Testis (tissue), 5 donors: ENCODE data around the gene MLH3. TPM values are rescaled to one million over a fixed set of nuclear protein-coding genes. Genes with fewer than 3 reads are reported as not detected.

Source experiments
- DNase-seq: peaks from one replicate; pipeline ENCODE4 v3.0.0-alpha.2; 2019
- H3K27ac ChIP-seq, 2 donors: fragments of 200-600 bp; sonication (generic); one replicate each; pipeline ENCODE4 v1.5.1; 2019
- H3K27me3 ChIP-seq: fragments of 200-600 bp; sonication (generic); one replicate; pipeline ENCODE4 v1.5.1; 2019
- H3K36me3 ChIP-seq: fragments of 200-600 bp; sonication (generic); one replicate; pipeline ENCODE4 v1.5.1; 2017; ENCODE audit warnings: low read depth; ENCODE audit errors: missing control alignments
- H3K4me1 ChIP-seq: fragments of 200-600 bp; sonication (generic); one replicate; pipeline ENCODE4 v1.5.1; 2019
- H3K4me3 ChIP-seq, 2 donors: fragments of 200-600 bp; sonication (generic); one replicate each; pipeline ENCODE4 v1.5.1; 2017 to 2019
- H3K9me3 ChIP-seq: fragments of 200-600 bp; sonication (generic); one replicate; pipeline ENCODE4 v1.5.1; 2017
- POLR2A ChIP-seq: fragments of 450-650 bp; IDR thresholded peaks from one replicate; pipeline ENCODE4 v1.6.1; 2017; ENCODE audit warnings: antibody characterized with exemption, mild to moderate bottlenecking, moderate library complexity
- WGBS, 2 donors: methylation state at CpG; one replicate each; pipeline ENCODE4 v1.1.5; 2018; 5-methylcytosine and 5-hydroxymethylcytosine counted together
- intact Hi-C: fragments of 100-400 bp; cut with DNase I; formaldehyde crosslinking; loops from one replicate; pipeline ENCODE4 v1.15.1; 2023; ENCODE audit warnings: low total_unique reads
- long read RNA-seq, 2 donors: transcript quantifications; one replicate each; lab custom pipeline, GENCODE V29; 2026
- polyA plus RNA-seq: library from polyadenylated mRNA; stranded (reverse); fragments of 350-450 nt; fragmentation: Illumina TruSeq; extraction: RNeasy Lipid Tissue Mini Kit (QIAGEN cat#74804); gene quantifications from one replicate; pipeline ENCODE4 v1.2.3, GENCODE V29; 2014; ENCODE audit warnings: low read depth, low replicate concordance; ENCODE audit not compliant: insufficient read depth
- total RNA-seq, 2 donors: library from RNA; depleted of rRNA; stranded (reverse); fragments of >200 nt; gene quantifications; one replicate each; pipeline ENCODE4 v1.2.3, GENCODE V29; 2016
- TF ChIP-seq, protein P1 (sequence below), 3 experiments: fragments of 450-650 bp in 2 of 3; fragments of 200-600 bp in 1 of 3; sonication (generic) in 1 of 3; IDR thresholded peaks; one replicate each; pipeline ENCODE4 v1.5.1; 2016 to 2019; ENCODE audit warnings: antibody characterized with exemption in 3 of 3, mild to moderate bottlenecking in 2 of 3, moderate library complexity in 1 of 3

The MLH3 gene
- total RNA-seq, result 10 to 100 TPM; 31.8 to 36.2 TPM
- 21.5 TPM for polyA plus RNA-seq
- long read RNA-seq, donor 1, full-length matches to known transcripts, result 3 of 3 reads
- long read RNA-seq, donor 1, partial matches to known transcripts, result 0 of 3 reads
- long read RNA-seq, donor 1, other reads (novel, unspliced or antisense), result 0 of 3 reads
- long read RNA-seq, donor 2, partial matches to known transcripts, result 0 of 1 reads
- long read RNA-seq, donor 2, other reads (novel, unspliced or antisense), result 0 of 1 reads

DNA sequence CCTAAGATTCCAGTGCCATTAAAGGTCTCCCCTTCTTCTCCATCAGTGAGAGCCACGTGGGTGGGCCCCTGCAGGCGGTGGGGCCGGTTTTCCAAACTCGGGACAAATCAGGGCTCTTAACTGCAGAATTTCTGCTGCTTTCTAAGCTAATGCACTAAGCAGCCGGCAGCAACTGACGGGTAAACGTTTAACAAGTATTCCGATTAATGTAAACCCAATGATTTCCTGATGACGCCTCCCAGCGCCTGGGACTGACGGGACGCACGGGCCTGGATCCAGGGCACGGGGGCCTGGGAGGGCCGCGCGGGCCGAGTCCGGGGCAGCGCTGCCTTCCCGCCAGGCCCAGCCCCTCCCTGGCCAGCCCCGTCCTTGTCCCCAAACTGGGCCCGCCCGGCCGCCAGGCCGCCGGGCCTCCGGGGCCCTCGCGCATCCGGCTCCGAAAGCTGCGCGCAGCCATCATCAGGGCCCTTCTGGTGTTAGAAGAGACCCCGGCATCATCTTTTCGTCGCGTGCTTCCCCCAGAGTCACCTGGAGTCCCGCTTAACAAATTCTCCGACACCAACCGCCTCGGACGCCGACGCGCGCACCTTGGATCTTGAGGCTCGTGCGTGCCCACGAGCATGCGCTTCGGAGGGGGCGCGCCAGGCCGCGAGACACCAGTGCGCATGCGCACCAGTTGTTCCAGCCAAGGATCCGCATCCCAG is at the start of gene MLH3:
TSS of gene MLH3 (minus strand) at position 616 of the 704 bp plus-strand sequence. CDS start 1,812 bp downstream, outside the sequence.
- 0% methylated on average over 37 to 56 of the region's 59 CpGs for WGBS, 2 donors
- Histone ChIP-seq H3K36me3 (no peaks in the 10 kb centered on the region), H3K27ac (peak within 1 kb of the TSS; percentile 80 to 94), H3K4me3 (peak within 1 kb of the TSS; percentile 74 to 76), H3K9me3 (no peaks in the 10 kb centered on the region), H3K4me1 (peaks cover 17% of the 10 kb centered on the region), H3K27me3 (no peaks in the 10 kb centered on the region)
- TF ChIP-seq POLR2A, result no peak
- TF ChIP-seq, protein P1, sequence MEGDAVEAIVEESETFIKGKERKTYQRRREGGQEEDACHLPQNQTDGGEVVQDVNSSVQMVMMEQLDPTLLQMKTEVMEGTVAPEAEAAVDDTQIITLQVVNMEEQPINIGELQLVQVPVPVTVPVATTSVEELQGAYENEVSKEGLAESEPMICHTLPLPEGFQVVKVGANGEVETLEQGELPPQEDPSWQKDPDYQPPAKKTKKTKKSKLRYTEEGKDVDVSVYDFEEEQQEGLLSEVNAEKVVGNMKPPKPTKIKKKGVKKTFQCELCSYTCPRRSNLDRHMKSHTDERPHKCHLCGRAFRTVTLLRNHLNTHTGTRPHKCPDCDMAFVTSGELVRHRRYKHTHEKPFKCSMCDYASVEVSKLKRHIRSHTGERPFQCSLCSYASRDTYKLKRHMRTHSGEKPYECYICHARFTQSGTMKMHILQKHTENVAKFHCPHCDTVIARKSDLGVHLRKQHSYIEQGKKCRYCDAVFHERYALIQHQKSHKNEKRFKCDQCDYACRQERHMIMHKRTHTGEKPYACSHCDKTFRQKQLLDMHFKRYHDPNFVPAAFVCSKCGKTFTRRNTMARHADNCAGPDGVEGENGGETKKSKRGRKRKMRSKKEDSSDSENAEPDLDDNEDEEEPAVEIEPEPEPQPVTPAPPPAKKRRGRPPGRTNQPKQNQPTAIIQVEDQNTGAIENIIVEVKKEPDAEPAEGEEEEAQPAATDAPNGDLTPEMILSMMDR (IDR thresholded peaks at IDR 0.05), result no peak
- intact Hi-C loops, result no loop called here
- DNase-seq, result peak; percentile 88

DNA sequence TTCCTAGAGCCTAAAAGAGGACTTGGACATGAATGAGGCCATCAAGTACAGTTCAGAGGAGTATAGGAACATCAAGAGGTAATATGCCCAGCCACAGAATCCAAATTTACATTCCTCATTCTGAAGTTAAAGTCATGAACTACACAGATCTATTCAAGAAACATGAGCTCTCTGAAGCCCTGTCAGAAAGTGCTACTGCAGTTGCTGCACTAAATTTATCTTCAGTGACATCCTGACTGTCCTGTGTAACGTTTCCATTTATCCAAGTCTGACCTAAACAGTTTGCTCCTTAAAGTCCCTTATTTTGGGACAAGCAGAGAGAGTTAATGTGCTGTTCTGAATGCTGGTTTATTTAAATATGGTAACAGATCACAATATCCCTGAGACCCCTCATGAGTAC is 47.4 kb upstream of the MLH3 start:
- Histone ChIP-seq H3K4me1 (no peaks in the 10 kb centered on the region), H3K4me3 (no peak overlapping the region), H3K27me3 (no peaks in the 10 kb centered on the region), H3K9me3 (no peaks in the 10 kb centered on the region), H3K27ac (no peak overlapping the region), H3K36me3 (no peaks in the 10 kb centered on the region)
- intact Hi-C loops, result no loop called here
- DNase-seq, result no peak
- WGBS, 2 donors, result 57 to 60% methylated on average over 1 of the region's 1 CpG
- TF ChIP-seq, protein P1 (IDR thresholded peaks at IDR 0.05), result no peak
- no peak for TF ChIP-seq POLR2A

DNA sequence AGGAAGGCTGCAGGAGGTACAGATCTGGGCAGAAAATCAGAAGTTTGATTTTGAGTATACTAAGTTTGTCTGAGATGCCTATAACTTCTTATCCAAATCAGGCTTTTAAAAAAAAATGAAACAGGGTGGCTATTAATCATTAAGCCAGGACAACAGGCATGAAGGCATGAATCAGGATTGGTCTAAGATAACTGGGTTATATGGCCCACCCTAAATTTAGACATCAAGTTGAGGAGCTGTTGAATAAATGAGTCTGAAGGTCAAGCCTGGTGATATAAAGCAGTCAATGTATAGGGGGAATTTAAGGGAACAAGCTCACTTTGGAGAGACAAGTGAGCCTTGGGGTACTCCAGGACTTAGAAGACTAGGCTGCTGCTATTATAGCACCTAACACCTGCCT is 46.9 kb upstream of the MLH3 start:
- intact Hi-C loops, result no loop called here
- H3K36me3 ChIP-seq, result no peaks in the 10 kb centered on the region
- no peak for DNase-seq

DNA sequence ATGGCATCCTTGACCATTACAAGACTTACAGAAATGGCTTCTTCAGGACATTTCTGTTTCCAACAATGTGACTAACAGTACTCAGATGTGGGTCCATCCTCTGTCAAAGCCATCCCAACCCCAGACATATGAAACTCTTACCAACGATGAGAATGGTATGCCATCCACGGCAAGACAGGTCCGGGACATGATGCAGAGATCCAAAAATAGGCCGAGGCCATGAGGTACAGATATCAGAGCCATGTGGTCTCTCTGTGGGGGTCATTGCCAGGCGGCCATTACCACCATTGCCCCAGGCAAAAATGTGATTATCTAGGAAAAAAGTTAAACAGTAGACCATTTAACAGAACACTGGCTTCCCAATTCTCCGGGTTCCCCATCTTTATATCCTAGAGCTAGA is 45.7 kb upstream of the MLH3 start:
- intact Hi-C loops, result no loop called here
- Histone ChIP-seq H3K4me1 (no peaks in the 10 kb centered on the region), H3K4me3 (no peak overlapping the region), H3K27me3 (no peaks in the 10 kb centered on the region), H3K9me3 (no peaks in the 10 kb centered on the region), H3K36me3 (no peaks in the 10 kb centered on the region), H3K27ac (no peak overlapping the region)
- TF ChIP-seq, protein P1 (IDR thresholded peaks at IDR 0.05), result no peak
- TF ChIP-seq POLR2A, result no peak
- no peak for DNase-seq
- WGBS, 2 donors, result 93 to 94% methylated on average over 5 to 6 of the region's 6 CpGs

More for the DNA sequence above, 46.9 kb upstream of the MLH3 start:
- no peak overlapping the region for H3K27ac ChIP-seq
- H3K9me3 ChIP-seq, result no peaks in the 10 kb centered on the region
- no peak for TF ChIP-seq POLR2A
- TF ChIP-seq, protein P1 (IDR thresholded peaks at IDR 0.05), result no peak
- H3K27me3 ChIP-seq, result no peaks in the 10 kb centered on the region
- no peaks in the 10 kb centered on the region for H3K4me1 ChIP-seq
- no peak overlapping the region for H3K4me3 ChIP-seq
